ENCODE measurements around the gene NMD3. TPM values are rescaled to one million over a fixed set of nuclear protein-coding genes. Genes with fewer than 3 reads are reported as not detected.

Gene NMD3
- 48.9 and 69.2 TPM in 2 replicates for total RNA-seq

DNA sequence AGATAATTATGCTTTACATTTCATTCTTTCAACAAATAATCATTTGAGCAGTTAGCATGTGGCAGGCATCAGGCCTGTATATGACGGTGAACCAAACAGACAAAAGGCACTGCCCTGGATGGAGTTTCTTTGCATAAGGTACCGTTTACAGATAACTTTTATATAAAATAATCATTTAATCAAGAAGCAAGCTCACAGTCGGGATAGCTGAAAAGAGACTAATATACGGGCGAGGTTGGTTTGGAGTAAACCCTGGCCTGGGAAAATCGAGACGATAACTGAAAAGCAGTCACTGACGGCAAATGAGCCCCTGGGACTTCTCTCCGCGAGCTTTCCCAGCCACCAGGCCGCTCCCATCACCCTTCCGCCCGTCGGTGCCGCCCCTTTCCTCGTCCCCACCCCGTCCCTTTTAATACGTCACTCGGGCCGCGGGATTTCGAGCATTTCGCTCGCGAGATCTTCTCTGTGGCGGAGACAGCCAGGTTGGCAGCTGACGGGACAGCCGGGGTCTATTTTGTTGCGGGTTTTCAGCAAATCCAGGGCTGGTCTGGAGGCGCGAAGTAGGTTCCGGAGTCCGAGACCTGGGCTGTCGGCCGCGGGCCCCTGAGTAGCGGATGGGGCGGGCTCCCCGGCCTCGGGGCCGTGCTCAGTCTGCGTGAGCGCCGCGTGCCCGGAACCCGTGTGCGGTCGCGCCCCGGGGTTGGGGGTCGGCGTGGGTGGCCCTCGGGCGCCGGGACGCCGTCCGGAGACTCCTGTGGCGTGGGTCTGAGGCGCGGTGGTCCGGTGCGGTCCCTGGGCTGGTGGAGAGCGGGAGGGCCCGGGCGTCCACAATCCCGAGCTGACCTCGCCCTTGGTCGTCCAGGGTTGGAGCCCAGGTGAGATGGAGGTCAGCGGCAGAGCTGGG, at the start of gene NMD3:
TSS of gene NMD3 (plus strand) at position 462 of the 904 bp plus-strand sequence. CDS start 703 bp downstream, outside the sequence.

Small RNAs within 50 kb of the gene (small RNA-seq; reads per million reads assigned to genes)
- not detected for gene AC108738.1

Other genes with a start within 250 kb of the NMD3 start
- 7.3 and 17.8 TPM in 2 replicates for gene B3GALNT1, start 116.0 kb upstream of the NMD3 start, total RNA-seq
- 0.20 and 0.37 TPM in 2 replicates for gene SPTSSB, start 150.2 kb downstream of the NMD3 start, total RNA-seq

All from subcutaneous preadipocyte (primary cell).